Measurements from ENCODE around the gene ERGIC2.
"Not testable (repeated sequence)": the region's sequence is repeated elsewhere in the genome, so short reads cannot be mapped to it uniquely, and the experiment has no call there.

- not testable (repeated sequence) for TF ChIP-seq EZH2 (IDR thresholded peaks at IDR 0.05); POLR2AphosphoS5 (IDR thresholded peaks at IDR 0.05; ENCODE audit: borderline replicate concordance, low read depth, low read length); FOXP2 (optimal IDR thresholded peaks at IDR 0.05; ENCODE audit: control extremely low read depth, extremely low read length, insufficient read depth)
Observed at GRCh38 chr12:29385194-29385593, 4.2 kb upstream of the ERGIC2 start.

All from SK-N-MC (cell line).